Stimulated activated CD8-positive, alpha-beta memory T cell treated with anti-CD3 and anti-CD28 coated beads, Interleukin-15, amount 100 ng/mL, for 24 hours (primary cell): ENCODE measurements around the gene VAV2.

ENCODE experiments used
- DNase-seq: peaks from one replicate; pipeline ENCODE4 v3.0.0-alpha.2; 2020; ENCODE audit warnings: low read depth

Gene VAV2

DNA sequence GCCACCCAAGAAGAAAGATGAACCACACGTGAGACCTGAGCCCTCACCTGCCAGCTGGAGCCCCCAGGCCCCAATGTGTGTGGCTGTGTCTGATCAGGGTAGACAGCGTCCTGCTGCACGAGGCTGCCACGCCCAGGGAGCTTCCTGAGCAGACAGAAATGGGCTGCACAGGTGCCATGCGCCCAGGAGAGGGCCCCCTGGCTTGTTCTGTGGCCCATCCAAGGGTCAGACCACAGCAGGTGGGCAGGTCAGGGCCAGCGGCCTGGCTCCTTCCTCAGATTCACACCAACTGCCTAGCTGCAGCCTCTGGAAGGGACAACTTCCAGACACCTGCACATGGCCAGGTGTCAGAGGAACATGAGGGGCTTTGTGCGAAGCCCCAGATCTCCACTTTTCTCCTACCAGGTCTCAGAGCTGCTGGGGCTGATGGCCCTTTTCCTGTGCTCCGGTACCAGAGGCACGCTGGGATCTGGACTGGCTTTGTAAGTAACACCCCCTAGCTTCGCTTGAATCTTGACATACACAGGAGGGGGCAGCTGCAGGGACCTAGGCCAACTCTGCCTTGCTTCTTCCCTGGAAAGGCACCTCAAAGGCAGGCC, 264.7 kb downstream of the VAV2 start:
- no peak for DNase-seq

DNA sequence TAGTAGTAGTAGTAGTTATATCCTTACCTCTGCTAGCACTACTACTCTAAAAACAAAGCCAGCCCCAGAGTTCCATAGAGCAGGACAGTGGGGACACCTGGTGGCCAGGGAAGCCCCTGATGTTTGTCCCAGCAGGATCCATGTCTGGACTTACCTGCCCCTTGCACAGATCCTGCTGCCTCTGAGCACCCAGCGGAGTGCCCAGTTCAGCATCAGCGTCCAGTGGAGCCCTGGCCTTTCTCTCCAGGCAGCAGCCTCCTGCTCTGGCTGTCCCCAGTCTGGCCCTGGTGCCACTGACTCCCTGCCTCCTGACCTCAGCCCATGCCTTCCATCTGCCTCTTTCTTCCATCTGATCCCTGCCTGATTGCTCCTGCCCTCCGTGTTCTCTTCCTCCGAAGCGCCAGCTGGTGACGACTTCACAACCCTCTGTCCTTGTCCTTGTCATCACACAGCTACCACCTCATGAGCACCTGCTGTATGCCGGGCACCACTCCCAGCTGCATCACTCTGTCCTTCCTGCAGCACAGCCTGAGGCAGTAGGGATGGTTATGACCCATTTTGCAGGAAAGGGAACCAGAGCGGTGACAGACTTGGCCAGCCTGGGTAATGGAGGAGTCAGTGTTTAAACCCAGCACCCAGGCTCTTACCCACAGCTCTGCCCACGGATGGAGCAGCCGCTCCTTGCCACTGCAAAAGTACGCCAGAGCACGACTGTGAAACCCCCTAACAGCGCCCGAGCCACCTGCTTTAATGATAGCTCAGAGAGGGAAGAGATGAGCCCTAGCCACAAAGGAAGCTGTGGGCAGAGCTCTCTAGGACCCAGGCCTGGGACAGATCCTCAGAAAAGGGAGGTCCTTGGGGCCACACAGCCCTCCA, 265.5 kb downstream of the VAV2 start:
- no peak for DNase-seq

DNA sequence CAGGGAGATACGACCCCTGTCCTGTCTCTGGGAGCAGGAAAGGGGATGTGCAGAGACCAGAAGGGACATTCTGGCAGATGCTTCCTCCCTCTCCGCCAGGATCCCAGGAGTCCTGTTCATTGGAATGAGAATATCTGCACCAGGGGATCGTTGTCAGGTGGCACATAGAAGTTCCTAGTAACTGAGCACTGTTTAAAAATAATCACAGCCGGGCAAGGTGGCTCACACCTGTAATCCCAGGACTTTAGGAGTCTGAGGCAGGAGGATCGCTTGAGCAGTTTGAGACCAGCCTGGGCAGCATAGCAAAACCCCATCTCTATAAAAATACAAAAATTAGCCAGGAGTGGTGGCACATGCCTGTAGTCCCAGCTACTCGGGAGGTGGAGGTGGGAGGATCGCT, 266.2 kb downstream of the VAV2 start:
- no peak for DNase-seq

DNA sequence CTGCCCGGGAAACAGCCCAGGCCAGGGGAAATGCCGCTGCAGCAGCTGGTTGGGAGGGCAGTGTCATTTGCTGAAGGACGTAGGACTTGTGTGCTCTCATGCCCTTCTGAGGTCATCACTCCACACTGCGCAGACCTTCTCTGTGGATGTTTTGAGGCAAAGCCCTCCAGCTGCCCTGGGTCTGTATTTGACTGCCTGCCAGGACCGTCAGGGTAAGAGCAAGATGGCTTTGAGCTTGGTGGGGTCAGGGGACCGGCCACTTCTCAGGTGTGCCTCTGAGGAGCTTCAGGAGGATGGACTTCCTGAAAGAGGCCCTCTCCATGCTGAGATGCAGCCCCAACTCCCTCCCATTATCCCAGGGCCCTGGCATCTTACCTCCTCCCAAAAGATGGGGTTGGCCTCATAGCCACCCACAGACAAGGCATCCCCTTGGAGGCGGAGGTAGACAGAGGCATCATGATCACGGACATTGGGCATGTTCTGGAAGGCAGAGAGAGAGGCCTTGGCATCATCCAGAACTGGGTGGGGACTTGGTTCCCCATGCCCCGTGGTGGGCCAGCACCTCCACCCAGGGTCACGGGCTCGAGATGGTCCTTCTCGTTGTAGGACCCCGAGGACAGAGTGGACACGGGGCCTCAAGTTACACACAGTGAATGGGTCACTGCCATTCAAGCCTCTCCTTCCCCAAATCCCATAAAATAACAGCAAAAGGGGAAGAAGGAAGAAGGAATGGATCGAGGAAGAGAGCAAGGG, 273.4 kb downstream of the VAV2 start:
- no peak for DNase-seq

DNA sequence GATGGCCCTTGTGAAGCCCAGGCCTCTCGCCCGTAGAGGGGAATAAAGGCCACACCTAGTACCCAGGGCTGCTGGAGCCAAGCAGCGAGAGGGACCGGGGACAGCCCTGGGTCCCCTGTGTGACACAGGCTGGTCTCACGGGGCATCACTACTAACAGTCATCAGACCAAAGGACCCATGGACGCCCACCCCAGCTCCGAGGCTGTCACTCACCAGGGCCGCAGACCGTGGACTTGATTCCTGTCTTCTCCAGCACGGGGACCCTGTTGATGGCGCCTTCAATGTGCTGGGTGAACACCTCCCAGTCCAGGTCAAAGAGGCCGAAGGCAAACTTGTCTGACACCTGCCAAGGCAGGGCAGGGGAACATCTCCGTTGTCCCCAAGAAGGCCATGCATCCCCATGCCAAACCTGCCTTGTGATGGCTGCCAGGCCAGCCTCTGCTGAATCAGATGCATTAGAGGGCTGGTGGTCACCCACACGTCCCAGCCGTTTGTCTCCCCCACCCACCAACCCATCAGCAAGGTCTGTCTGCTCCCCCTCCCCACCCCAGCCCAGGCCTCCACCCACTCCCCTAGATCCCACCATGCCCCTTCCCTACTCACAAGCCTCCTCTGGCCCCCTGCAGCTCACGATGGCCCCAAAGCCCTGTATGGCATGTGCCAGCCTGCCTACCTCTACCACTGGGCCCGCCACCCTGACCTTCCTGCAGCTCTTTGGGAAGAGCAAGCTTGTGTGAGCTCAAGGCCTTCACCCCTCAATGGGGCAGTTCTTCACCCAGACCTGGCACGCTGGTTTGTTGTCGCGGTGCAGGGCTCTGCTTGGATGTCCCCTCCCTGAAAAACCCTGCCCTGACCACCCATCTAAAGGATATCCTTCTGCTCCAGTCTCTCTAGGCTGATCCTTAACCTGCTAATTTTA, 274.8 kb downstream of the VAV2 start:
- no peak for DNase-seq

DNA sequence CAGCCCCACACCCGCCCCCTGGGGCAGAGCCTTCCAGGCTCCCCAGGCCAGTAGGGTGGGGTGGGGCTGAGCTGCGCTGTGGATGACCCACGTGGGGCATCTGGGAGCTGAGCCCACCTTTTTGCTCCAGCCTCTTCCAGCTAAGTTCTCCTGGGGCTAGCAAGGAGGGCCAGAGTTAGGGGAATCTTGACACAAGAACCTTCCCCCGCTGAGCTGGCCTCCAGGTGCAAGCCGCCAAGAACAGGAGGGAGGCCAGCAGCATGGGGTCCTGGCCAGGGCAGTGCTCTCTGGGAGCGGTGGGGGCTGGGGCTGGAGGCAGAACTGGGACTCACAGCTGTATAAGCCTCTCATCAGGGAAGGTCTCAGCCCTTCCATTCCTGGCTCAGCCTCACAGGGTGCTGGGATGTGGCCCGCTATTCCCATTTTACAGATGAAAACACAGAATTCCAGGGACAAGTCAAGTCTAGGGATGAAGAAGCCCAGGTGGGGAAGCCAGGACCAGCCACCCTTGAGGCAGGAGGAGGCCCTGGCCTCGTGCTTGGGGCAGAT, 275.5 kb downstream of the VAV2 start:
- DNase-seq: no peak

DNA sequence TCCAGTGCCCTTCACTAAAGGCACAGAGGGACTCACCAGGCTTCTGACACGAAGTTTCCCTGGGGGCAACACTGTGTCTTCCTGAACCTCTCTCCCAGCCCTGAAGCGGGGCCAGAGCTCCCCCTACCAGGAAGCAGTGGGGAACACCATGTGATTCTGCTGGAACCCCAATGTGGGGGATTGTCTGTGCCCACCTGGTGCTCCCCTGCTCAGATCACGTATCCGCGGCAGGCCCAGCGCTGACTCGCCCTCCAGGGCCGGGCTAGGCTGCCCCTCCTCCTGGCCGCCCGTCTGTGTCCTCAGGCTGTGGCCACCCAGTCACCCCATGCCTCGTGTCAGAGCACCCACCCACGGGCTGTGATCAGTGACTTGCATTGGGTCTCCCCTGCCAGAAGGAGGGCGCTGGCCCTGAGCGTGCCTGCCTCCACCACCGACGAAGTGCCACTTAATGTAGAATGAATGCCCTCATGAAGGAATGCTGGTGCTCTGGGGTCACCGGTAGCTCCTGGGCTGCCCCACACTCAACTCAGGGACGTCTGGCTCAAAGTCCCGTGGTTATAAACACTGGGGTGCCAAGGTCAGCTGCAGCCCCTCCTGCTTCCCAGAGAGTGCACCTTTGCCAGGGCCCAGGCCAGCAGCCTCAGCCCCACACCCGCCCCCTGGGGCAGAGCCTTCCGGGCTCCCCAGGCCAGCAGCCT, 276.1 kb downstream of the VAV2 start:
- no peak for DNase-seq

DNA sequence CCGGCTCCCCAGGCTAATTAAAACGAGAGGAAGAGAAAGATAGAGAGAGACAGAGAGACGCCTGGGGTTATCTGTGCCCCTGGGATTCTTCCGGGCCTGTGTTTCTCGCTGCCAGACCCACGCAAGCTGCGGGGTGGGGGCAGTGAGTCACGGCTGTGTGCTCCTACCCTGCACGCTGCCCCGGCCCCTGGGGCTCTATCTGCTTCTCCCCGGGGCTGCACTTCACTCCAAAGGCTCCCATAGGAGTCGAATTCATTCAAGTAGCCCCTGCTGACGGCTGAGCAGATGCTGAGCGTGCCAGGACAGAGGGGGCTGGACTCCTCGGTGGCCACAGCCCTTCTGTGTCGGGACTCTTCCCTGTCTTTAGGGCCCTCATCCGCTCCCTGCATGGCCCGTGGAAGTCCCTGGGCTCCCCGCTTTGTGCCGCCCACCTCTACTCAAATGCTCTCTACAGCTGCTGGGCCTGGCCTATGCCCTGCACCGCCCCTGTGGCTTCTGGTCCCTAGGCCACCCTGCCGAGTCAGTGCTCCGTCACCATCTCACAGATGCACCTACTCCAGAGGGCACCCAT, 276.7 kb downstream of the VAV2 start:
- no peak for DNase-seq

DNA sequence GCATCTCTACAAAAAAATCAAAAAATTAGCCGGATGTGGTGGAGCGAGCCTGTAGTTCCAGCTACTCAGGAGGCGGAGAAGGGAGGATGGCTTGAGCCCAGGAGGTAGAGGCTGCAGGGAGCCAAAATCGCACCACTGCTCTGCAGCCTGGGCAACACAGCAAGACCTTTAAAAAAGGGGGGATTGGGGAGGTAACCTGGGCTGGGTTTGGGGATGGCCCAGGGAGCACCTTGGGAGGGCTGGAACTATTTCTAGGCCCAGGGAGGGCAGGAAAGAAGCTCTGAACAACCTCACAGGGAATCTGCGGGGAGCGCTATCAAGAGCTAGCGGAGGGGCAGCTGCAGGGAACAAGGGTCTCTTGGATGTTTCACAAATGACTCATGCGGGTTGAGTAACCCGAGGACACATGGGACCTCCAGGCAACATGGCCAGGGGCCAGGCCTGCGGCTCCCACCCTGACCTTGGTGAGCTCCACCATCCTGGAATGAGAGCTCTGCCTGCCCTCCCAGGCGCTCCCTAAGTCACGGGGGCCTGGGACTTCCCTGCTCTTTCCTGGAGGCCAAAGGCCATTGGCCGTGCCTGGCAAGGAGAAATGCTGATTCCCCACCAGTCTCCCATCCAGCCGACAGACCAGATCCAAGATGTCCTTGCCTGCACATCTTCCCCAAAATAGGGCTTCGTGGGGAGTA, 277.4 kb downstream of the VAV2 start:
- DNase-seq: no peak

DNA sequence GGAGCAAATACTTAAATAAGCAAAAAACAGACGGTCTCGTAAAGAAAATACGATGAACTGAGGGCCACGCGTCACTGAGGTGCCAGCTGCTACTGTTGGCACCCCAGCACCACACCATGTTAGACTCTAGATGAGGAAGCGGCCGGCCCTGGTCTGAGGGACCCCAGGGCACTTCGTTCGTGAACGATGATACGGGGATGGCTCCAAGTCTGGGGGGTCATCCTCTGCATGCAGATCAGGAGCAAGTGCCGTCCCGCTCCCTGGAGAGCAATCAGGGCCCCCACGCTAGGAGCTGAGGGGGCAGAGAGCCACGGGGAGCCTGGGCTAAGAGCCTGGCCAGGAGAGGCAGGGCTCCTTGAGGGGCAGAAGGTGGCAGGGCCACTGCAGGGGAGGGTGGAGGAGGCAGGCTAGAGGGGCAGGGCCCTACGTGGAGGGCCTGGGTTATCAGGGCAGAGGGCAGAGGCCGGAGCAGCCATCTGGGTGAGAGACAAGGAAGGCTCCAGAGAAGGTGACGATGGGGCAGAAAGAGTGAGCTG, 278.1 kb downstream of the VAV2 start:
- no peak for DNase-seq

DNA sequence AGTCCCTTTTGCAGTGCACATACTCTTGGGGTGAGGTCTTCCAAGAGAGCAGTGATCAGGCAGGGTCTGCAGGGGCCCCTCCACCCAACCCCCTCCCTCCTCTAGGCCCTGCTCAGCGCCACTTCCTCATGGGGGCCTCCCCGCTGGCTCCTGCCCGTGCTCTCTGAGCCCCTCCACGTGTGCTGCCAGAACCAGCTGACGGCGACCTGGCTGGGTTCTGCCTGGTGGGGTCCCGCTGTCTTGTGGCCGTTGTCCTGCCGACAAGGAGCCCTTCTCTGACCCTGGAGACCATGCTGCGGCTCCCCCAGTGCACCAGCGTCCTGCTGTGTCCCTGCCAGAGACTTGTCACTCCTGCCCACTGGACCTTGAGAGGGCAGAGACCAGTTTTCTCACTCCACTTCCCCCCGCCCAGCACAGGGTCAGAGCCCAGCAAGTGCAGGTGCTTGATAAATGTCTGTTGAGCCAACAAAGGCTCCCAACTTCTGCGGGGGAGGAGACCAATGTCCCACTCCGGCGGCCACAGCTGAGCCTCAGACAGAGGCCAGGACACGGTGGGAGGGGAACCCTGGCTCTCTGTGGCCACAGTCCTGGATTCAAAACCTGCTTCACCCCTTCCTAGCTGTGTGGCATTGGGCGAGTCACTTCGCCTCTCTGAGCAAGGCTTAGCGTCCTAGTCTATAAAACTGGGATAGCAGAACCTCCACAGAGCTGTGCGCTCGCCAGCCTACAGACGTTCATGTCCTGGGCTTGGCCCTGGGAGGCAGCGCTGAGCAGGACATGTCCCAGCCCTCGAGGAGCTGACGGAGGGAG, 278.8 kb downstream of the VAV2 start:
- DNase-seq: no peak

DNA sequence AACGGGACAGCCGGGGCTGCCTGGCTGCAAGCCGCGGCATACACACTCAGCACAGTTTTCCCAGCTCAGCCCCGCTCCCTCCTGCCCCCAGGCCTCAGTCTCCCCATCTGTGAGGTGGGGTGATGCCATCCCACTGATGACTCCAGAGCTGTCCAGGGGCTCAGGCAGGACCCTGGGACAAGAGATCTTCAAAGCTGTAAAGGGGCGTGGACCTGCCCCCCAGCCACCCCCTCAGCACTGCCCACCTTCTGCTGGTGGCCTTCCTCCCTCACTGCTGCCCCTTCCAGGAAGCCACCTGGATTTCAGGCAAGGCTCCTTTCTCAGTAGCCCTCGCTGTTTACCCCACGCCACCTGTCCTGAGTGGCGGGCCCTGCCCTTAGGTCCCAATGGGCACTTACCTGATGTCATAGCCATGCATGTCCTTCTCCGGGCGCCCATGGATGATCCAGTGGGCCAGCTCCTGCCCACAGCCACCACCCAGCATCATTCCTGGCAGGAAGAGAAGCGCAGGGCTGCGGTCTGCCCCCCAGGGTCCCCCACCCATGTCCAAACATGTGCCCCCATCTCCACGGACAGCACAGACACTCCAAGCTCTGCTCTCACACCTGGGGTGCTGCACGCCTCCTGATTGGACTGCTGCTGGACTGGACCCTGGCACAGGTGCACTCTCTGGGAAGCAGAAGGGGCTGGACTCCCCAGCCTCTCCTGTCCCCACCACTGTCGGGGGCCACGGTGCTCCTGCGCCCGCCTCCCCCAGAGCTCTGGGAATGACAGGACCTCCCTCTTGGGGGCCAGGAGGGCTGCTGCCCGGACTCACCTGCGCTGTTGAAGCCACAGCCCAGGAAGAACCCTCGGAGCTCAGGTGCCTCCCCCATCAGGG, 279.7 kb downstream of the VAV2 start:
- no peak for DNase-seq
